ENCODE results near the gene NEK5. TPM values are rescaled to one million over a fixed set of nuclear protein-coding genes. Genes with fewer than 3 reads are reported as not detected.
"Not testable (repeated sequence)": the region's sequence is repeated elsewhere in the genome, so short reads cannot be mapped to it uniquely, and the experiment has no call there.

The NEK5 gene
- total RNA-seq, 2 donors from 2014 or later: 1.2 to 2.3 TPM

DNA sequence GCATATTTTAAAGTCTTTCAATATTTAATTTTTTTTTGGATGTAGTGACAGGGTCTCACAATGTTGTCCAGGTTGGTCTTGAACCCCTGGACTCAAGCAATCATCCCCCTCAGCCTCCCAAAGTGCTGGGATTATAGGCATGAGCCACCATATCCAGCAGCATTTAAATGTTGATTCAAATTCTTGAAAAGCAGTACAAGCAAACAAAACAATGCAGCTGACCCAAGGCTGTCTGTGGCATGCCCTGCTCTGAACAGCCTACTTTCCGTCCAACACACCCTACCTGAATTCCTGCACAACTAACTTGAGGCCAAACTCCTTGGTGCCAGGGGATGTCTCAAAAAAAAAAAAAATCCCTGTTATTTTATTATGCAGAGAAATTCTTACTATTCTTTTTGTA, 23.0 kb downstream of the NEK5 start:
- WGBS: 92% methylated on average over 1 of the region's 1 CpG

DNA sequence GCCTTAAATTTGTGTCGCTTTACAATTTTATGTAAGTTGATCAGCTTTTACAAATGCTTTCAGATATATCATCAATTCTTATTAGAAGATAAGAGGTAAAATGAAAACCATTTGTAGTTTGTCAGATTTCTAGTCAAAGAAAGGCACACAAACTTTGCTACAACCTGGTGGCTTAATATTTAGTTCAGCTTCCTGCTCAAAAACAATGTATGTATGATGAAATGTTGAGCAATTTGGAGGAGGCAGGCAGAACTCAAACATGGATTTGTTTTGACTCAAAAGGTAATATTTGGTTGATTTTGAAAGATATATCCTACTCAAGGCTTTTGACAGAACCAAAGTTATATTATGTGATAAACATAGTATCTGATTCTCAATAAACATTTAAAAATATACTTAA, 24.2 kb downstream of the NEK5 start:
- H3K4me1 ChIP-seq (replicated peaks): no peaks in the 10 kb centered on the region
- no peaks in the 10 kb centered on the region for H3K36me3 ChIP-seq
- H3K4me3 ChIP-seq: no peak overlapping the region
- no peaks in the 10 kb centered on the region for H3K9me3 ChIP-seq
- intact Hi-C loops (cut with DNase I): no loop called here
- no peaks in the 10 kb centered on the region for H3K27me3 ChIP-seq (replicated peaks; ENCODE audit: insufficient read depth)
- H3K27ac ChIP-seq: no peak overlapping the region
- 80% methylated on average over 1 of the region's 1 CpG for WGBS
- no peak for DNase-seq (ENCODE audit: low spot score)
- TF ChIP-seq, protein P1, sequence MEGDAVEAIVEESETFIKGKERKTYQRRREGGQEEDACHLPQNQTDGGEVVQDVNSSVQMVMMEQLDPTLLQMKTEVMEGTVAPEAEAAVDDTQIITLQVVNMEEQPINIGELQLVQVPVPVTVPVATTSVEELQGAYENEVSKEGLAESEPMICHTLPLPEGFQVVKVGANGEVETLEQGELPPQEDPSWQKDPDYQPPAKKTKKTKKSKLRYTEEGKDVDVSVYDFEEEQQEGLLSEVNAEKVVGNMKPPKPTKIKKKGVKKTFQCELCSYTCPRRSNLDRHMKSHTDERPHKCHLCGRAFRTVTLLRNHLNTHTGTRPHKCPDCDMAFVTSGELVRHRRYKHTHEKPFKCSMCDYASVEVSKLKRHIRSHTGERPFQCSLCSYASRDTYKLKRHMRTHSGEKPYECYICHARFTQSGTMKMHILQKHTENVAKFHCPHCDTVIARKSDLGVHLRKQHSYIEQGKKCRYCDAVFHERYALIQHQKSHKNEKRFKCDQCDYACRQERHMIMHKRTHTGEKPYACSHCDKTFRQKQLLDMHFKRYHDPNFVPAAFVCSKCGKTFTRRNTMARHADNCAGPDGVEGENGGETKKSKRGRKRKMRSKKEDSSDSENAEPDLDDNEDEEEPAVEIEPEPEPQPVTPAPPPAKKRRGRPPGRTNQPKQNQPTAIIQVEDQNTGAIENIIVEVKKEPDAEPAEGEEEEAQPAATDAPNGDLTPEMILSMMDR (IDR thresholded peaks at IDR 0.05): no peak
- TF ChIP-seq POLR2A (IDR thresholded peaks at IDR 0.05): no peak
- TF ChIP-seq POLR2AphosphoS5 (IDR thresholded peaks at IDR 0.05): no peak

More for the DNA sequence above, 23.0 kb downstream of the NEK5 start:
- intact Hi-C loops (cut with DNase I): no loop called here
- Histone ChIP-seq H3K9me3 (no peaks in the 10 kb centered on the region), H3K27me3 (replicated peaks; ENCODE audit: insufficient read depth) (no peaks in the 10 kb centered on the region), H3K27ac (no peak overlapping the region), H3K4me1 (replicated peaks) (no peaks in the 10 kb centered on the region), H3K4me3 (no peak overlapping the region), H3K36me3 (no peaks in the 10 kb centered on the region)
- TF ChIP-seq POLR2AphosphoS5 (IDR thresholded peaks at IDR 0.05) (no peak), POLR2A (IDR thresholded peaks at IDR 0.05) (no peak)
- TF ChIP-seq, protein P1 (IDR thresholded peaks at IDR 0.05): no peak
- DNase-seq (ENCODE audit: low spot score): no peak

DNA sequence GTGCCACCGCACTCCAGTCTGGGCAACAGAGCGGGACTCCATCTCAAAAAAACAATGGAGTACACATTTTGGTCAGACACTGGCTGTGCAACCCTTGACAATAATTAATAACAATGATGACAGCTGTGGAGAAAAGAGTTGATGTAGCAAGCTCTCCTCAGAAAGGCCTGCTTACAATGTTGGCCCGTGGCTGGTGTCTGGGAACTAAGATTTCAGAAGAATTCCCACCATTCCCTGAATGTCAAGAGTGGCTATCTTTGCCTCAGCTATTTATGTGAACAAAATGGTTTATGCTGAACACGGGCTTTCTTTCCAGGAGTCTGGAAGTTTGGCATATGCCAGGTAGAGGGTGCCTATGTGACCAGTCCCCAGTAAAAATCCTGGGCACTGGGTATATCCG, 25.5 kb downstream of the NEK5 start:
- H3K27me3 ChIP-seq (replicated peaks; ENCODE audit: insufficient read depth): no peaks in the 10 kb centered on the region
- H3K36me3 ChIP-seq: no peaks in the 10 kb centered on the region
- H3K27ac ChIP-seq: no peak overlapping the region
- no peak overlapping the region for H3K4me3 ChIP-seq
- WGBS: 94% methylated on average over 5 of the region's 5 CpGs
- TF ChIP-seq, protein P1 (IDR thresholded peaks at IDR 0.05): no peak
- TF ChIP-seq POLR2AphosphoS5 (IDR thresholded peaks at IDR 0.05) (no peak), POLR2A (IDR thresholded peaks at IDR 0.05) (no peak)
- no peaks in the 10 kb centered on the region for H3K4me1 ChIP-seq (replicated peaks)
- intact Hi-C loops (cut with DNase I): no loop called here
- DNase-seq (ENCODE audit: low spot score): no peak
- no peaks in the 10 kb centered on the region for H3K9me3 ChIP-seq

DNA sequence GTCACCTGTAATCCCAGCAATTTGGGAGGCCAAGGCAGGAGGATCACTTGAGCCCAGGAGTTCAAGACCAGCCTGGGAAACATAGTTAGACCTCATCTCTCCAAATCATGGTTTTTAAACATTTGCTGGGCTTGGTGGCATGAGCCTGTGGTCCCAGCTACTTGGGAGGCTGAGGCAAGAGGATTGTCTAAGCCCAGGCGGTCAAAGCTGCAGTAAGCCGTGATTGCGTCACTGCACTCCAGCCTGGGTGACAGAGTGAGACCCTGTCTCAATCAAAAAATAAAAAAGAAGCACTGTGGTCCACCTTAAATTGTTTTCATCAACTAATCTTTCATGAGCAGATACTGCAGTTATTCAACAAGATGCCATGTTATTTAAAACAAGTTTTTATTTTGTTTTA, 26.4 kb downstream of the NEK5 start:
- H3K4me3 ChIP-seq; intact Hi-C loops (cut with DNase I); DNase-seq (ENCODE audit: low spot score); H3K27ac ChIP-seq; H3K4me1 ChIP-seq (replicated peaks); H3K9me3 ChIP-seq; H3K27me3 ChIP-seq (replicated peaks; ENCODE audit: insufficient read depth); H3K36me3 ChIP-seq: not testable (repeated sequence)
- WGBS: 92% methylated on average over 3 of the region's 3 CpGs

DNA sequence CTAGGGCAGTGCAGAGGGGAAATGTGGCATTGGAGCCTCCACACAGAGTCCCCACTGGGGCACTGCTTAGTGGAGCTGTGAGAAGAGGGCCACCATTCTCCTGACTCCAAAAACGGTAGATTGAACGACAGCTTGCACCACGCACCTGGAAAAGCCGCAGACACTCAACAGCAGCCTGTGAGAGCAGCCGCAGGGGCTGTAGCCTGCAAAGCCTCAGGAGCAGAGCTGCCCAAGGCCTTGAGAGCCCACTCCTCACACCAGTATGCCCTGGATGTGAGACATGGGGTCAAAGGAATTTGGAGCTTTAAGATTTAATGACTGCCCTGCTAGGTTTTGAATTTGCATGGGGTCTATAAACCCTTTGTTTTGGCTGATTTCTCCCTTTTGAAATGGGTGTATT, 31.7 kb downstream of the NEK5 start:
- H3K36me3 ChIP-seq: no peaks in the 10 kb centered on the region
- H3K4me3 ChIP-seq: no peak overlapping the region
- H3K4me1 ChIP-seq (replicated peaks): no peaks in the 10 kb centered on the region
- no peak overlapping the region for H3K27ac ChIP-seq
- H3K9me3 ChIP-seq: no peaks in the 10 kb centered on the region
- TF ChIP-seq POLR2AphosphoS5 (IDR thresholded peaks at IDR 0.05) (no peak), POLR2A (IDR thresholded peaks at IDR 0.05) (no peak)
- TF ChIP-seq, protein P1 (IDR thresholded peaks at IDR 0.05): no peak
- no peaks in the 10 kb centered on the region for H3K27me3 ChIP-seq (replicated peaks; ENCODE audit: insufficient read depth)
- DNase-seq (ENCODE audit: low spot score): no peak
- intact Hi-C loops (cut with DNase I): no loop called here
- 87% methylated on average over 5 of the region's 5 CpGs for WGBS

All from prostate gland (tissue), 2 donors.